ENCODE results near the gene RTTN. TPM values are rescaled to one million over a fixed set of nuclear protein-coding genes. Genes with fewer than 3 reads are reported as not detected.

Gene RTTN
- total and polyA plus RNA-seq, 2 experiments from 2014 or later = 7.2 to 31.0 TPM

GRCh38 chr18:70181725-70182124 lies 23.8 kb downstream of the RTTN start:
- no peak overlapping the region for H3K4me3 Mint-ChIP-seq
- Histone ChIP-seq H2AFZ (no peak overlapping the region), H3F3A (replicated peaks; ENCODE audit: low read depth) (no peaks in the 10 kb centered on the region), H3K9me2 (ENCODE audit: insufficient read depth) (no peaks in the 10 kb centered on the region), H3K27me3 (ENCODE audit: insufficient read depth) (no peaks in the 10 kb centered on the region), H4K20me1 (replicated peaks; ENCODE audit: insufficient read depth) (no peaks in the 10 kb centered on the region), H3K36me3 (ENCODE audit: insufficient read depth) (no peaks in the 10 kb centered on the region), H3K79me2 (replicated peaks; ENCODE audit: insufficient read depth) (no peaks in the 10 kb centered on the region), H3K4me3 (no peak overlapping the region), H3K4me1 (ENCODE audit: insufficient read depth) (no peaks in the 10 kb centered on the region), H3K4me2 (no peak overlapping the region), H3K27ac (ENCODE audit: low read depth) (no peak overlapping the region)
- no peaks in the 10 kb centered on the region for H3K4me1 Mint-ChIP-seq
- H3K36me3 Mint-ChIP-seq (ENCODE audit: low read depth) = peaks cover 13% of the 10 kb centered on the region; the same call in 2 of the 3 replicates
- DNase-seq (ENCODE audit: low spot score) = no peak
- H3K27ac Mint-ChIP-seq = no peak overlapping the region
- ATAC-seq = no peak
- H3K9me3 Mint-ChIP-seq = no peaks in the 10 kb centered on the region; the same call in 2 of the 3 replicates
- no peaks in the 10 kb centered on the region for H3K27me3 Mint-ChIP-seq (ENCODE audit: insufficient read depth, low read depth, poor library complexity)
- no peak for TF ChIP-seq STAT1 (IDR thresholded peaks at IDR 0.05; ENCODE audit: unreplicated experiment)
- TF ChIP-seq POLR2AphosphoS5 (IDR thresholded peaks at IDR 0.05; ENCODE audit: low read depth) = no peak
- no peak for TF ChIP-seq EZH2 (IDR thresholded peaks at IDR 0.05; ENCODE audit: low read depth, unreplicated experiment)
- no peak for TF ChIP-seq REST (IDR thresholded peaks at IDR 0.05; ENCODE audit: unreplicated experiment)
- TF ChIP-seq JUNB (IDR thresholded peaks at IDR 0.05; ENCODE audit: unreplicated experiment) = no peak
- TF ChIP-seq CREB1 (CRISPR knock-in tag; IDR thresholded peaks at IDR 0.05; ENCODE audit: low read depth) = no peak
- TF ChIP-seq EZH2phosphoT487 (IDR thresholded peaks at IDR 0.05; ENCODE audit: unreplicated experiment) = no peak
- TF ChIP-seq ZNF462 (CRISPR knock-in tag; IDR thresholded peaks at IDR 0.05) = no peak
- no peak for TF ChIP-seq NANOG (IDR thresholded peaks at IDR 0.05; ENCODE audit: borderline replicate concordance)
- TF ChIP-seq ZNF114 (CRISPR knock-in tag; IDR thresholded peaks at IDR 0.05) = no peak
- TF ChIP-seq, protein P1, sequence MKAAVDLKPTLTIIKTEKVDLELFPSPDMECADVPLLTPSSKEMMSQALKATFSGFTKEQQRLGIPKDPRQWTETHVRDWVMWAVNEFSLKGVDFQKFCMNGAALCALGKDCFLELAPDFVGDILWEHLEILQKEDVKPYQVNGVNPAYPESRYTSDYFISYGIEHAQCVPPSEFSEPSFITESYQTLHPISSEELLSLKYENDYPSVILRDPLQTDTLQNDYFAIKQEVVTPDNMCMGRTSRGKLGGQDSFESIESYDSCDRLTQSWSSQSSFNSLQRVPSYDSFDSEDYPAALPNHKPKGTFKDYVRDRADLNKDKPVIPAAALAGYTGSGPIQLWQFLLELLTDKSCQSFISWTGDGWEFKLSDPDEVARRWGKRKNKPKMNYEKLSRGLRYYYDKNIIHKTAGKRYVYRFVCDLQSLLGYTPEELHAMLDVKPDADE (IDR thresholded peaks at IDR 0.05) = no peak
- TF ChIP-seq, protein P2, sequence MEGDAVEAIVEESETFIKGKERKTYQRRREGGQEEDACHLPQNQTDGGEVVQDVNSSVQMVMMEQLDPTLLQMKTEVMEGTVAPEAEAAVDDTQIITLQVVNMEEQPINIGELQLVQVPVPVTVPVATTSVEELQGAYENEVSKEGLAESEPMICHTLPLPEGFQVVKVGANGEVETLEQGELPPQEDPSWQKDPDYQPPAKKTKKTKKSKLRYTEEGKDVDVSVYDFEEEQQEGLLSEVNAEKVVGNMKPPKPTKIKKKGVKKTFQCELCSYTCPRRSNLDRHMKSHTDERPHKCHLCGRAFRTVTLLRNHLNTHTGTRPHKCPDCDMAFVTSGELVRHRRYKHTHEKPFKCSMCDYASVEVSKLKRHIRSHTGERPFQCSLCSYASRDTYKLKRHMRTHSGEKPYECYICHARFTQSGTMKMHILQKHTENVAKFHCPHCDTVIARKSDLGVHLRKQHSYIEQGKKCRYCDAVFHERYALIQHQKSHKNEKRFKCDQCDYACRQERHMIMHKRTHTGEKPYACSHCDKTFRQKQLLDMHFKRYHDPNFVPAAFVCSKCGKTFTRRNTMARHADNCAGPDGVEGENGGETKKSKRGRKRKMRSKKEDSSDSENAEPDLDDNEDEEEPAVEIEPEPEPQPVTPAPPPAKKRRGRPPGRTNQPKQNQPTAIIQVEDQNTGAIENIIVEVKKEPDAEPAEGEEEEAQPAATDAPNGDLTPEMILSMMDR (conservative IDR thresholded peaks at IDR 0.05; ENCODE audit: low read depth in 2 of 2) = no peak
- no peak for TF ChIP-seq ZNF331 (CRISPR knock-in tag; IDR thresholded peaks at IDR 0.05; ENCODE audit: low read depth)

All from GM23338 (cell line).